Esophagus squamous epithelium (tissue), 5 donors: ENCODE data around the gene ASS1. TPM values are rescaled to one million over a fixed set of nuclear protein-coding genes. Genes with fewer than 3 reads are reported as not detected.
"Not testable (repeated sequence)": the region's sequence is repeated elsewhere in the genome, so short reads cannot be mapped to it uniquely, and the experiment has no call there.

Experiments used
- DNase-seq: peaks from one replicate; lab custom pipeline; 2025; lab: John Stamatoyannopoulos, UW
- H3K27ac ChIP-seq, 4 donors: fragments of 200-600 bp; sonication (generic); one replicate each; pipeline ENCODE4 v1.5.1; 2016 to 2019; ENCODE audit warnings: mild to moderate bottlenecking in 1 of 4
- H3K27me3 ChIP-seq, 4 donors: fragments of 200-600 bp; sonication (generic); 1 replicate in 3 of 4; 2 replicates in 1 of 4; pipeline versions ENCODE4 v1.5.1 to v1.6.0; 2017 to 2021; ENCODE audit warnings: antibody characterized with exemption in 1 of 4
- H3K36me3 ChIP-seq, 3 donors: fragments of 200-600 bp; sonication (generic); one replicate each; pipeline ENCODE4 v1.5.1; 2016 to 2019
- H3K4me1 ChIP-seq, 3 donors: fragments of 200-600 bp; sonication (generic); one replicate each; pipeline ENCODE4 v1.5.1; 2017 to 2019
- H3K4me3 ChIP-seq, 4 donors: fragments of 200-600 bp; sonication (generic); 1 replicate in 3 of 4; 2 replicates in 1 of 4; pipeline ENCODE4 v1.5.1; 2016 to 2019; ENCODE audit warnings: mild to moderate bottlenecking in 2 of 4, moderate library complexity in 1 of 4
- H3K9me3 ChIP-seq, 3 donors: fragments of 200-600 bp; sonication (generic); one replicate each; pipeline ENCODE4 v1.5.1; 2016 to 2019
- POLR2A ChIP-seq, 4 donors: fragments of 450-650 bp; IDR thresholded peaks; one replicate each; pipeline ENCODE4 v1.6.1; 2017; ENCODE audit warnings: antibody characterized with exemption in 4 of 4, mild to moderate bottlenecking in 4 of 4, moderate library complexity in 3 of 4
- WGBS, 2 donors: methylation state at CpG; one replicate each; pipeline ENCODE4 v1.1.5; 2018; 5-methylcytosine and 5-hydroxymethylcytosine counted together
- intact Hi-C: fragments of 100-400 bp; cut with DNase I; formaldehyde crosslinking; loops from one replicate; pipeline ENCODE4 v1.15.0; 2022
- total RNA-seq, 4 donors: library from RNA; depleted of rRNA; stranded (reverse); fragments of >200 nt; gene quantifications; one replicate each; pipeline ENCODE4 v1.1.0, GENCODE V29; 2016
- TF ChIP-seq, protein P1 (sequence below), 6 experiments: fragments of 450-650 bp in 4 of 6; fragments of 200-600 bp in 2 of 6; sonication (generic) in 2 of 6; IDR thresholded peaks; one replicate each; pipeline ENCODE4 v1.5.1; 2016 to 2019; ENCODE audit warnings: antibody characterized with exemption in 6 of 6, mild to moderate bottlenecking in 4 of 6, moderate library complexity in 4 of 6
- donor health status: DM: yes; HTN: yes; CAD: no.

Gene ASS1
- total RNA-seq, 4 donors from 2014 or later, result 33.5 to 203 (median 85.2) TPM

DNA sequence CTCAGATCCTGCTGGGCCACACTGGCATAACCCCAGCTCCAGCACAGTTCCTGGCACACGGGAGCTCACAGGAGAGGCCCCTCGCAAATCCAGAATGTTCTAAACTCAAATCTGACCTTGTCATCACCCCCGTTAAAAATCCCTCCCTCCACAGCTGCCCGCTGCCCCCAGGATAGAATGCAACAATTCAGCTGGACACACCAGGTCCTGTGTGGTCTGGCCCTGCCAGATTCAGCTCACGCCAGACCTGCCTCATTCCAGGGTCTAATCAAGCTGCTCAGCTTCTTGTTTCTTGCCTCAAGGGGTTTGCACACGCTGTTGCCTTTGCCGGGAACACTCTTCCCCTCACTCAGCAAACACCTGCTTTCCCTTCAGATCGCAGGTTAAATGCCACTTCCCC is 45.0 kb upstream of the ASS1 start:
- Histone ChIP-seq H3K4me1 (no peaks in the 10 kb centered on the region), H3K4me3 (no peak overlapping the region), H3K9me3 (no peaks in the 10 kb centered on the region), H3K36me3 (no peaks in the 10 kb centered on the region), H3K27me3 (peaks cover 0 to 33% (median 0%) of the 10 kb centered on the region in 4 donors), H3K27ac (no peak overlapping the region)
- TF ChIP-seq, protein P1, sequence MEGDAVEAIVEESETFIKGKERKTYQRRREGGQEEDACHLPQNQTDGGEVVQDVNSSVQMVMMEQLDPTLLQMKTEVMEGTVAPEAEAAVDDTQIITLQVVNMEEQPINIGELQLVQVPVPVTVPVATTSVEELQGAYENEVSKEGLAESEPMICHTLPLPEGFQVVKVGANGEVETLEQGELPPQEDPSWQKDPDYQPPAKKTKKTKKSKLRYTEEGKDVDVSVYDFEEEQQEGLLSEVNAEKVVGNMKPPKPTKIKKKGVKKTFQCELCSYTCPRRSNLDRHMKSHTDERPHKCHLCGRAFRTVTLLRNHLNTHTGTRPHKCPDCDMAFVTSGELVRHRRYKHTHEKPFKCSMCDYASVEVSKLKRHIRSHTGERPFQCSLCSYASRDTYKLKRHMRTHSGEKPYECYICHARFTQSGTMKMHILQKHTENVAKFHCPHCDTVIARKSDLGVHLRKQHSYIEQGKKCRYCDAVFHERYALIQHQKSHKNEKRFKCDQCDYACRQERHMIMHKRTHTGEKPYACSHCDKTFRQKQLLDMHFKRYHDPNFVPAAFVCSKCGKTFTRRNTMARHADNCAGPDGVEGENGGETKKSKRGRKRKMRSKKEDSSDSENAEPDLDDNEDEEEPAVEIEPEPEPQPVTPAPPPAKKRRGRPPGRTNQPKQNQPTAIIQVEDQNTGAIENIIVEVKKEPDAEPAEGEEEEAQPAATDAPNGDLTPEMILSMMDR (IDR thresholded peaks at IDR 0.05), result no peak
- no peak for TF ChIP-seq POLR2A (IDR thresholded peaks at IDR 0.05)
- WGBS, 2 donors, result 56 to 58% methylated on average over 5 to 8 of the region's 8 CpGs
- intact Hi-C loops, result no loop called here
- no peak for DNase-seq

DNA sequence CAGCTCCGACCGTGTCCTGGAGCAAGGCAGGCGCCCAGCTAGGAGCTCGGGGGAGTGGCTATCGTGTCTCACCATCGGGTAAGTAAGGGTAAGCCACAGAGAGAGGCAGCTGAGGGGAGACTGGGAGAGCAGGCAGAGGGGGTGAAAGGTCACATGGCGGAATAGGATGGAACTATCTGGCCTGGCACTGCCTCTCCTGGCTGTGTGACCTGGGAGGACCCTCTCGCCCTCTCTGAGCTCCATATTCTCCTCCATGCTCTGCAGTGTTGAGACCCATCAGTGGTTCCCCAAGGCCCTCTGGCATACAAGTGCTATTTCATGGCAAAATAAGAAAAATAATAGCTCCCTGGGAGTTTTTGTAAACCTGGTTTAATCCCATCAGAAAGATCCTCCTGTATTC is 43.9 kb upstream of the ASS1 start:
- no peak for TF ChIP-seq POLR2A (IDR thresholded peaks at IDR 0.05)
- TF ChIP-seq, protein P1 (IDR thresholded peaks at IDR 0.05), result no peak
- Histone ChIP-seq H3K4me3 (no peak overlapping the region), H3K27ac (no peak overlapping the region), H3K4me1 (no peaks in the 10 kb centered on the region), H3K36me3 (no peaks in the 10 kb centered on the region), H3K9me3 (no peaks in the 10 kb centered on the region), H3K27me3 (peaks cover 0 to 33% (median 0%) of the 10 kb centered on the region in 4 donors)
- no peak for DNase-seq
- intact Hi-C loops, result no loop called here
- WGBS, 2 donors, result 81 to 87% methylated on average over 6 of the region's 8 CpGs

DNA sequence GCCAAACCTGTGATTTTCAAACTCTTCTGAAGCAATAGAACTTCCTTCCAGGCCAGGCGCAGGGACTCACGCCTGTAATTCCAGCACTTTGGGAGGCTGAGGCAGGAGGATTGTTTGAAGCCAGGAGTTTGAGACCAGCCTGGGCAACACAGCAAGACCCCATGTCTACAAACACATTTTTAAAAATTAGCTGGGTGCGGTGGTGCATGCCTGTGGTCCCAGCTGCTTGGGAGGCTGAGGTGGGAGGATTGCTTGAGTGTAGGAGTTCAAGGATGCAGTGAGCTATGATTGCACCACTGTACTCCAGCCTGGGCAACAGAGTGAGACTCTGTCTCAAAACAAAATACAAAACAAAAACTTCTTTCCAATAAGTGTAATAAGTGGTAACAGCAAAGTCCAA is 43.0 kb upstream of the ASS1 start:
- WGBS, 2 donors, result 81 to 92% methylated on average over 2 to 3 of the region's 3 CpGs
- H3K4me3 ChIP-seq, intact Hi-C loops, DNase-seq, H3K4me1 ChIP-seq, H3K36me3 ChIP-seq, H3K9me3 ChIP-seq, H3K27ac ChIP-seq: not testable (repeated sequence)
- peaks cover 0 to 33% (median 0%) of the 10 kb centered on the region in 4 donors for H3K27me3 ChIP-seq

DNA sequence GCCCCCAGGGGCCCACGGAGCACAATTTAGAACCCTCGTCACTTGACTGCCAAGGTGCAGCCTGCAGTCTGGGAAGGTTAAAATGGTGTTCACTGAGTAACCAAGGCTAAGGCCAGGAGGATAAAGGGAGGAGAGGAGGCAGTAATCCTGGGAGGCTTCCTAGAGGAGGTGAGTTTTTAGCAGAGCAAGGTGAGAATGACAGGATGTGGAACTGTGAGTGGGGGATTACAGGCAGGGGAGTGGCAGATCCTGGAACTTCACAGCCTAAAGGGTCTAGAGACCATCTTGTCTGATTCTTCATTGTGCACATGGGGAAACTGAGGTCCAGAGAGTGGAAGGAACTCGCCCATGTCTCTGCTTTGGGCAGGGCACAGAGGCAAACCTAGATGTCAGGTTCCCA is 42.5 kb upstream of the ASS1 start:
- Histone ChIP-seq H3K4me3 (no peak overlapping the region), H3K4me1 (no peaks in the 10 kb centered on the region), H3K9me3 (no peaks in the 10 kb centered on the region), H3K27me3 (peaks cover 0 to 33% (median 0%) of the 10 kb centered on the region in 4 donors), H3K36me3 (no peaks in the 10 kb centered on the region), H3K27ac (no peak overlapping the region)
- DNase-seq, result no peak
- WGBS, 2 donors, result 80 to 87% methylated on average over 3 of the region's 3 CpGs
- no peak for TF ChIP-seq POLR2A (IDR thresholded peaks at IDR 0.05)
- TF ChIP-seq, protein P1 (IDR thresholded peaks at IDR 0.05), result no peak
- intact Hi-C loops, result no loop called here

DNA sequence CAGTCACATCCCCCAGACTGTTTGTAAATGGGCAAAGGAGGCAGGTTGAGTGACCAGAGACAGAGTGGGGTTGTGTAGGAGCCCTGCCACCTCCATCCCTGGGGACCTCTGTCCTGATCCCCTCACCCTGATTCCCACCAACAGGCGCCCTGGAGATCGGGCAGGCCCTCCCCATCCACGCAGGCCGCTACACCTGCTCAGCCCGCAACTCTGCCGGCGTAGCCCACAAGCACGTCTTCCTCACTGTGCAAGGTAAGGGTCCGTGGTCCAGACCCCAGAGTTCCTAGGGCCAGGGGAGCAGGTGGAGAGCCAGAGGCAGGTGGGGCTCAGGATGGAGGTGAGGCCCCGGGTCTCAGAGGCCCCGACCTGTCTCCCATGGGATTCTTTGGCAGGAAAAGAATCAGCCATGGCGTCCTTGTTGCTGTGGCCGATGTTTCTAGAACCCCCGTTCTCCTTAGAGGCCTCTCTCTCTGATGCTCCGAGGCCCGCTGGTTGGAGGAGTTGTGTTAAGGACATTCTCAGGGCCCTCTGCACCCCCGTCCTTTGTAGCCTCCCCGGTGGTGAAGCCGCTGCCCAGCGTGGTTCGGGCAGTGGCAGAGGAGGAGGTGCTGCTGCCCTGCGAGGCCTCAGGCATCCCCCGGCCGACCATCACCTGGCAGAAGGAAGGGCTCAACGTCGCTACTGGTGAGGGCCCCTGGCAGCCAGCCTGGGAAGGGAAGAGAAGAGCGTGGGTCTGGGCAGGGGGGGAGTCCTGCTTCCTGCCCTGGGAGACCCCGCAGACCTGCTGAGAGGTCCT is 41.9 kb upstream of the ASS1 start:
- Histone ChIP-seq H3K36me3 (no peaks in the 10 kb centered on the region), H3K27me3 (peaks cover 0 to 33% (median 0%) of the 10 kb centered on the region in 4 donors), H3K4me3 (no peak overlapping the region), H3K9me3 (no peaks in the 10 kb centered on the region), H3K27ac (no peak overlapping the region), H3K4me1 (no peaks in the 10 kb centered on the region)
- intact Hi-C loops, result no loop called here
- DNase-seq, result no peak
- 79 to 81% methylated on average over 7 to 10 of the region's 28 CpGs for WGBS, 2 donors
- TF ChIP-seq, protein P1 (IDR thresholded peaks at IDR 0.05), result no peak
- no peak for TF ChIP-seq POLR2A (IDR thresholded peaks at IDR 0.05)
